GM19238 (cell line): ENCODE data around the gene ATXN7.

Experiments used
- DNase-seq: peaks from one replicate; pipeline ENCODE4 v3.0.0; 2011; ENCODE audit warnings: low spot score; ENCODE audit not compliant: insufficient read length

Gene ATXN7

GRCh38 chr3:63864008-63864964 is 619 bp downstream of the ATXN7 start:
- peak; percentile 48 for DNase-seq

DNA sequence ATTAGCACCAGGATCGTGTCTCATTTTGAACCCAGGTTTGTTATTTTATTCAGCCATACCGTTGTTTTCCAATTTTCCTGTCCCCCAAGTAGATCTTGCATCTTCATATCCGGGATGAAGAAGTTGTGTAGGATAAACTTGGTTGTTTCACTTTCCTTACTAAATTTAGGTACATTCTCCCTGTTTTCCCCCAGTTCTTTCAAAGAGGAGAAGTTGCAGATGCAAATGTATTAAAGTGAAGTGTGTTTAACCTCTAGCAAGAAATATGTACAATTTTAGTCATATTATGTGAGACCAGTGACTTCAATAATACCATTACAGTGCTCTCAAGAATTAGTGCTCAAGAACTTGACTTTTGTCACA is 1.3 kb downstream of the ATXN7 start:
- DNase-seq: no peak

GRCh38 chr3:63867225-63867624 is 3.6 kb downstream of the ATXN7 start:
- DNase-seq: no peak

- DNase-seq: no peak
These were observed 6.4 kb downstream of the ATXN7 start for GRCh38 chr3:63869940-63870614.

DNA sequence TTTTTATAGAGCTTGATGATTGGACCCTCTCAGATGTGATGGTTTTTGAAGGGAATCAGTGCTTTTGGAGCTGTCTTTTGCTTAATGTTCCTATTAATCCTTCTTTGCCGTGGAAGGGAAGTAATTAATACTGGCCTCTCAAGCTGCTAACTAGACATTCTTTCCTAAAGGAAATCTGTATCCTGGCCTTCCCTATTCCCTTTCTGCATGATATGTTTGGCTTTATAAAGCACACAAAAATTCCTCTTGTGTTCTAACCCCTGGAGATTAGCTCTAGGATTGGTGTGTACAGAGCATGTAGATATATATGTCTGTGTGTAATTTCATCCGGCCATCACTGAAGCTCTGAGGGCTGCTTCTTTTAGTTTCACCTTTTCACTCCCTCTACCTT is 6.9 kb downstream of the ATXN7 start:
- no peak for DNase-seq

DNA sequence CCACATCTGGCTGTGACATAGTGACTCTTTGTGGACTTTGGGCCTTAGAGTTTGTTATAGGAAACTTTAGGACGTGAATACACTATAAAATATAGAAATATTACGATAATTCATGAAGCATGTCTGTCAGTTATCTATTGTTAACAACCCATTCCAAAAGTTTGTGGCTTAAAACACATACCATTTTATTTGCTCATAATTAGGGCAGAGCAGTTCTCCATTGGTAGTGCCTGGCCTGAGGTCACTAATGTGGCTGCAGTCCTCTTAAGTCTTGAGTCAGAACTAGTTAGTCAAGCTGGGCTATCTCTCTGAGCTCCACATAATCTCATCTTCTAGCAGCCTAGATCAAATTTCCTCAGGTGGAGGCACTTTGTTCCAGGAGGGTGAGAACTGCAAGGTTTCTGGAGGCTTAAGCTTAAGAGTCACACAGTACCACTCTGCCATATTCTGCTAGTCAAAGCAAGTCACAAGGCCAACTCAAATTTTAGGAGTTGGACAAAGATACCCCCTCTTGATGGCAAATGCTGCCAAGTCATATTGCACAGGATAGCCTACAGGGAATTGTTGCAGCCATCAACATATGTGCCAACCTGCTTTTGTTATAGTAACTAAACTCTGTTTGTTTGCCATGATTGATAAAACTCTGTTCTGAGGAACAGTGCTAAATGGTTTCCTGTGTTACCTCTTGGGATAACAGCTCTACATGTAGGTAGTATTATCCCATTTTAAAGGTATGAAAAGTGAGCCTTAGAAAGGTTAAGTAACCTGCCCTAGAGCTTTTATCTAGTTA is 8.7 kb downstream of the ATXN7 start:
- no peak for DNase-seq

- DNase-seq: no peak
These were observed 11.1 kb downstream of the ATXN7 start for GRCh38 chr3:63874769-63875168.

GRCh38 chr3:63875510-63875909 is 11.8 kb downstream of the ATXN7 start:
- DNase-seq: no peak

- DNase-seq: no peak
These were observed 12.6 kb downstream of the ATXN7 start for GRCh38 chr3:63876260-63876659.

- DNase-seq: no peak
These were observed 14.2 kb downstream of the ATXN7 start for GRCh38 chr3:63877737-63878393.

DNA sequence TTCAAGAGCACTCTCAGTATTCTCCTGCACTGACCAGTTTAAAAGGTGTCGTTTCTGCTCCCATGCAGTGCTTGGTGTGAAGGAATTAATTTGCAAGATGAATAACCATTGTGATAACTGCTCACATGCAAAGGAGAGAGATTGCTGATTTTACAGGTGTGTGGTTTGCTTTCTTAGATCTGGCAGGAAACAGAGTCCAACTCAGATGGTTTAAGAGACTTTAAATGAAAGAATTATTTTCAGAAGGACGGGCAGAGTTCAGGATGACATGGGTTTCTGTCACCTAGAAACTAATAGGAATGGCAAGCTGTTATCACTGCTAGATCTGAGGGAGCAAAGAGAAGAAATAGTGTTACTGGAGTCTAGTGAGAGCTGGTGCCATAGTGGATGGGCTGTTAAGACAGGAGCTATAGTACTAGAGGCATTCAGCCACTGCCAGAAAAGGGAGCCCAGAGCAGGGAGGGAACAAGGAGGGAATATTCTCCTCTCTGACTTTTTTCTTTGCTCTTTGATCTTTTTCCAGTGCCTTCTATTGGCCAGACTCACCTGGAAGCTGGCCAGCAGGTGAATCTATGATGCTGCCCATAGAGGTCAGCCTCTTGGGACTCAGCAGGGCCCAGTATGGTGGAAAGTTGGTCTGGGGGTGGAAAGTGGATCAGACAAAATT is 14.9 kb downstream of the ATXN7 start:
- no peak for DNase-seq

- no peak for DNase-seq
These were observed 17.0 kb downstream of the ATXN7 start for GRCh38 chr3:63880653-63881052.

- no peak for DNase-seq
These were observed 23.2 kb downstream of the ATXN7 start for GRCh38 chr3:63886858-63887257.

GRCh38 chr3:63891518-63891917 is 27.9 kb downstream of the ATXN7 start:
- no peak for DNase-seq

DNA sequence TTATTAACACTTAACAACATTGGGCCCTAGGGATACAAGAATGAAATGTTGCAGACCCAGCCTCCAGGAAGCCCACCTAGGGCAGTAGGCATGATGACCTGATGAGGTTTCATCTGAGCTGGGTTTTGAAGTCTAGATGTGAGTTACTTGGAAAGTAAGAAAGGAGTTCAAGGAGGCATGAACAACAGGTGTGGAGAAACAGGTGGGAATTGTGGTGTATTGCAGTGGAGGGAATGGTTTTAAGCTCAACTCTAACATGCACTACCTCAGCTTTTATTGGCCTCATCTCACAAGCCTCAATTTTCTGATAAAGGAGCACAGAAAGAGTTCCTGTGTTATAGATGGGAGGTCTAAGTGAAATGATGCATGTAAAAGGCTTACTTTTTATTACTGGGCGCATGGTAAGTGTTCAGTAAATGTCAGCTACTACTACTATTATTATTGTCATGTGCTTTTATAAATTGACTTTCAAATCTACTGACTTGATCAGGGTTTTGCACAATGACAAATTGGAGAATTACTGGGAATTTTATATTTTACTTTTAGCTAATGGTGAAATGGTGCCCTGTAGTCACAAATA is 29.2 kb downstream of the ATXN7 start:
- DNase-seq: no peak

- no peak for DNase-seq
These were observed 31.9 kb downstream of the ATXN7 start for GRCh38 chr3:63895422-63896189.

DNA sequence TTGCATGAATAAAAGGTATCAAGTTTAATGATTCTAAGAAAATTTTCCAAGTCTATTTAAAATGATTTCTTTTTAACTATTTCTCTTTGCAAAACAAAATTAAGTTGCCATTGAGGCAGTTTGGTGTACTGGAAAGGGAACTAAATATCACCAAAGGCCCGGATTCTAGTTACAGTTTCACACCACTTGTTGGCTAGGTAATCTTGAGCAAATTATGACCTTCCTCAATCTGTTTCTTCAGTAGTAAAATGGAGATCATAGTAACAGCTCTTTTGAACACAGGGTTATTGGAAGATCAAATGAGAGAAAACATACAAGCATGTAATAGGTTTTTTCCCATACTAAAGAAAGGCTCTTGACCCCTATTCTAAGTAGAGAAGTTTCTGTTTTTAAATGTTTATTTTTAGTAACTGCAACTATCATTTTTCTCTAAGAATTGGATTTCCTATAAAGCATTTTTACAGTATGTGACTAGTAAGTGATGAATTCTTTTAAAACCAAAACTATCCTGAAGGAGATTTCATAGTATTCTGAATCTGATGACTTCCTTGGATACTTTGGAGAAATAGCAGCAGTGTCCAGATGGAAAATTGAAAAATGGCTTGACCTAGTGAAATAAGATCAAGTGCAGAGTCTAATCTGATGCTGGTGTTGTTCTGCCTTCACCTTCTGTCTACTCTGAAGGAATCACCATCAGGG is 32.8 kb downstream of the ATXN7 start:
- DNase-seq: no peak

GRCh38 chr3:63900010-63900409 is 36.3 kb downstream of the ATXN7 start:
- DNase-seq: no peak

DNA sequence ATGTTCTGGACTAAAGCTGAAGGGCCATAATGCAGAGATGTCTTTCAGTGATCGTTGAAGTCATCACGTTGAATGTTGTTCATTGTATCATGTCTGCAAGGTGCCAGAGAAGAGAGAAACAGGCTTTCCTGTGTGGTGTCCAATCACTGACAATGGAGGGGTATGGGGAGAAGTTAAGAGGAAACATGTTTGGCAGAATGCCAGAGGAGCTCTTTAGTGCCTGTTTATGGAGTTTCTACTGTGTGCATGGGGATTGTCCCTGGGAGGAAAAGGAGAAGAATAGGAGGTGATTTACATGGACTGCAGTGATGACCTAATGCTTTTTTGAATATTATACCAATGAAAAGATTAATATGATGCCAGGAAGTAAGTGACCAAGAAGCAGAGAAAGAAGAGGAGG is 36.8 kb downstream of the ATXN7 start:
- DNase-seq: no peak
